Fibroblast of mammary gland (primary cell): ENCODE results near the gene RNF113B.

Experiments
- DNase-seq: peaks from one replicate; pipeline ENCODE4 v3.0.0-alpha.2; 2010; ENCODE audit warnings: low read depth
- H3K4me3 ChIP-seq: 2 replicates; pipeline ENCODE4 v1.5.1; 2011; ENCODE audit warnings: low read depth, mild to moderate bottlenecking, low read length, moderate library complexity; ENCODE audit not compliant: control insufficient read depth
- CTCF ChIP-seq: conservative IDR thresholded peaks from 2 replicates; pipeline ENCODE4 v1.5.1; 2011; ENCODE audit warnings: low read depth, low read length, inconsistent platforms; ENCODE audit not compliant: control insufficient read depth, insufficient read depth

Gene RNF113B

GRCh38 chr13:98172590-98173422, 4.3 kb downstream of the RNF113B start:
- H3K4me3 ChIP-seq, result no peak overlapping the region
- peak; percentile 50 for DNase-seq
- TF ChIP-seq CTCF, result no peak

- TF ChIP-seq CTCF, result no peak
- no peak overlapping the region for H3K4me3 ChIP-seq
- peak; percentile 46 for DNase-seq
These were observed 5.0 kb downstream of the RNF113B start for GRCh38 chr13:98171900-98172589.

- no peak for DNase-seq
- no peak for TF ChIP-seq CTCF
- H3K4me3 ChIP-seq, result no peak overlapping the region
These were observed 7.7 kb downstream of the RNF113B start for GRCh38 chr13:98169331-98169730.

- no peak overlapping the region for H3K4me3 ChIP-seq
- no peak for DNase-seq
- TF ChIP-seq CTCF, result no peak
These were observed 14.1 kb downstream of the RNF113B start for GRCh38 chr13:98162935-98163334.

- no peak for DNase-seq
- TF ChIP-seq CTCF, result no peak
- no peak overlapping the region for H3K4me3 ChIP-seq
These were observed 18.7 kb downstream of the RNF113B start for GRCh38 chr13:98158172-98158899.

GRCh38 chr13:98157609-98158008, 19.5 kb downstream of the RNF113B start:
- H3K4me3 ChIP-seq, result no peak overlapping the region
- TF ChIP-seq CTCF, result no peak
- no peak for DNase-seq
